Activated B cell treated with CpG ODN at 0.5 μM for 24 hours (primary cell): ENCODE results near the gene EVI5L. TPM values are rescaled to one million over a fixed set of nuclear protein-coding genes. Genes with fewer than 3 reads are reported as not detected.
"Not testable (repeated sequence)": the region's sequence is repeated elsewhere in the genome, so short reads cannot be mapped to it uniquely, and the experiment has no call there.

Experiments
- ATAC-seq: fragments of 200-7000 bp; cut with Tn5 transposase; one replicate; pipeline ENCODE4 v1.10.0; 2021; ENCODE audit warnings: low read depth, mild to moderate bottlenecking, moderate library complexity
- CTCF ChIA-PET: fragments of 350-600 bp; sonication (Branson Sonifier 250); formaldehyde crosslinking; loops from one replicate; lab custom pipeline; 2021; ENCODE audit warnings: antibody characterized with exemption; lab: Charles Lee
- POLR2A ChIA-PET: fragments of 350-600 bp; sonication (Branson Sonifier 250); formaldehyde crosslinking; loops from one replicate; lab custom pipeline; 2021; ENCODE audit warnings: antibody characterized with exemption; lab: Charles Lee
- DNase-seq: peaks from one replicate; pipeline ENCODE4 v3.0.0; 2022
- H3K27ac Mint-ChIP-seq: one replicate; pipeline ENCODE4 v1.8.0; 2020; ENCODE audit warnings: mixed read lengths
- H3K27me3 Mint-ChIP-seq: one replicate; pipeline ENCODE4 v1.8.0; 2021; ENCODE audit warnings: mixed read lengths
- H3K36me3 Mint-ChIP-seq: one replicate; pipeline ENCODE4 v1.8.0; 2021; ENCODE audit warnings: low read depth, mixed read lengths
- H3K4me1 Mint-ChIP-seq: one replicate; pipeline ENCODE4 v1.8.0; 2021; ENCODE audit warnings: mixed read lengths
- H3K4me3 Mint-ChIP-seq: one replicate; pipeline ENCODE4 v1.8.0; 2020; ENCODE audit warnings: mild to moderate bottlenecking, mixed read lengths
- H3K9me3 Mint-ChIP-seq: one replicate; pipeline ENCODE4 v1.8.0; 2020; ENCODE audit warnings: mixed read lengths
- CTCF ChIP-seq: fragments of 200-600 bp; IDR thresholded peaks from one replicate; pipeline ENCODE4 v1.8.0; 2022; ENCODE audit warnings: antibody characterized with exemption, mild to moderate bottlenecking
- intact Hi-C: fragments of 100-400 bp; cut with micrococcal nuclease; formaldehyde crosslinking; loops from one replicate; pipeline ENCODE4 v1.15.1; 2024
- total RNA-seq: library from RNA; stranded (reverse); gene quantifications from 2 replicates; pipeline ENCODE4 v1.2.3, GENCODE V29; 2022

Gene EVI5L
- total RNA-seq, 1 donor from 2014 or later: 12.8 TPM

- no peak for TF ChIP-seq CTCF
- intact Hi-C loops: no loop called here
- ChIA-PET CTCF (no interaction called here), POLR2A (no interaction called here)
- Mint-ChIP-seq H3K27me3 (peaks cover 14% of the 10 kb centered on the region), H3K9me3 (peaks cover 3% of the 10 kb centered on the region), H3K36me3 (no peaks in the 10 kb centered on the region), H3K4me3 (no peak overlapping the region), H3K27ac (no peak overlapping the region), H3K4me1 (peaks cover 17% of the 10 kb centered on the region)
- no peak for ATAC-seq
- no peak for DNase-seq
These were observed 37.7 kb upstream of the EVI5L start for GRCh38 chr19:7792281-7792680.

- H3K4me3 Mint-ChIP-seq, DNase-seq, ATAC-seq, H3K27ac Mint-ChIP-seq, H3K9me3 Mint-ChIP-seq, H3K36me3 Mint-ChIP-seq, intact Hi-C loops, POLR2A ChIA-PET: not testable (repeated sequence)
- CTCF ChIA-PET: interaction anchor here (1.2 kb wide), 1 partner anchor 140 kb away, joined by 3 read pairs; no protein-coding TSS in a partner anchor
- peaks cover 11% of the 10 kb centered on the region for H3K27me3 Mint-ChIP-seq
- peaks cover 14% of the 10 kb centered on the region for H3K4me1 Mint-ChIP-seq
These were observed 37.3 kb upstream of the EVI5L start for GRCh38 chr19:7792701-7793100.

GRCh38 chr19:7793493-7793892 lies 36.5 kb upstream of the EVI5L start:
- peaks cover 3% of the 10 kb centered on the region for H3K9me3 Mint-ChIP-seq
- no peaks in the 10 kb centered on the region for H3K36me3 Mint-ChIP-seq
- ATAC-seq (no peak), DNase-seq (no peak)
- H3K4me1 Mint-ChIP-seq: peaks cover 14% of the 10 kb centered on the region
- ChIA-PET CTCF (interaction anchor here (1.2 kb wide), 1 partner anchor 141 kb away, joined by 3 read pairs; no protein-coding TSS in a partner anchor), POLR2A (no interaction called here)
- intact Hi-C loops: no loop called here
- no peak overlapping the region for H3K27ac Mint-ChIP-seq
- H3K27me3 Mint-ChIP-seq: peaks cover 11% of the 10 kb centered on the region
- no peak overlapping the region for H3K4me3 Mint-ChIP-seq
- no peak for TF ChIP-seq CTCF

- ChIA-PET CTCF (interaction anchor here (2.0 kb wide), 1 partner anchor 115 kb away, joined by 8 read pairs; the partner anchor contains the start of gene TRAPPC5), POLR2A (no interaction called here)
- Mint-ChIP-seq H3K27me3 (peaks cover 2% of the 10 kb centered on the region), H3K4me3 (no peak overlapping the region), H3K4me1 (peaks cover 17% of the 10 kb centered on the region), H3K9me3 (peaks cover 3% of the 10 kb centered on the region), H3K27ac (no peak overlapping the region), H3K36me3 (no peaks in the 10 kb centered on the region)
- ATAC-seq: no peak
- TF ChIP-seq CTCF: no peak
- no peak for DNase-seq
- intact Hi-C loops: no loop called here
These were observed 34.4 kb upstream of the EVI5L start for GRCh38 chr19:7795555-7796161.

- Mint-ChIP-seq H3K27me3 (peaks cover 13% of the 10 kb centered on the region), H3K4me3 (peak overlapping the region; percentile 66), H3K4me1 (peaks cover 13% of the 10 kb centered on the region), H3K36me3 (no peaks in the 10 kb centered on the region), H3K27ac (peak overlapping the region; percentile 46), H3K9me3 (peaks cover 4% of the 10 kb centered on the region)
- CTCF ChIA-PET: interaction anchor here (0.7 to 4.8 kb wide), 34 partner anchors 9 to 697 kb away, joined by 3 to 64 read pairs (median 4); partner anchors contain the start of genes FCER2, MAP2K7, MCEMP1 and TRAPPC5
- ATAC-seq (peak; percentile 76), DNase-seq (peak; percentile 35)
- intact Hi-C loops: loop anchor here (1.0 to 2.0 kb wide), 5 partner anchors 57 to 697 kb away; no protein-coding TSS in a partner anchor
- POLR2A ChIA-PET: interaction anchor here (0.5 to 4.6 kb wide), 19 partner anchors 16 to 636 kb away, joined by 3 to 45 read pairs (median 7); partner anchors contain the start of genes FCER2, PET100, TRAPPC5 and XAB2
- TF ChIP-seq CTCF: no peak
These were observed 30.2 kb upstream of the EVI5L start for GRCh38 chr19:7799640-7800355.
